ENCODE measurements around the gene SPRY2.

The SPRY2 gene

DNA sequence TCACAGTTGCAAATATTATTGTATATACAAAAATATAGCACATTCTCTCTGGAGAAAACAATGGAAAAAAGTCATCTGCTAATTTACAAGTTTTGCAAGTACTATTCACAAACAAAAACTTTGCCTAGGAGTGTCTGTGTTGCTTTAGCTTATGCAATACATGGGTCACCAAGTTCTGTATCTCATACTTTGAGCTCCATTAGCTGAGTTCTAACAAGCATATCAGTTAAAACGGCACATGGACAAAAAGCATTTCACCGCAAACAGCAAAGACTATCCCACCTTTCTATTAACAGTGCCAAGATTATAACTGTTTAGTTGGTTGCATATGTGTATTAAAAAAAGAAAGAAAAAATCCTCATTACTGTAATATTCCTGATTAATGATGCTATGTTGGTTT, 4.6 kb downstream of the SPRY2 start:
- DNase-seq (ENCODE audit: low read depth in 2 of 2) = peak; percentile 58 to 63
- TF ChIP-seq, protein P1, sequence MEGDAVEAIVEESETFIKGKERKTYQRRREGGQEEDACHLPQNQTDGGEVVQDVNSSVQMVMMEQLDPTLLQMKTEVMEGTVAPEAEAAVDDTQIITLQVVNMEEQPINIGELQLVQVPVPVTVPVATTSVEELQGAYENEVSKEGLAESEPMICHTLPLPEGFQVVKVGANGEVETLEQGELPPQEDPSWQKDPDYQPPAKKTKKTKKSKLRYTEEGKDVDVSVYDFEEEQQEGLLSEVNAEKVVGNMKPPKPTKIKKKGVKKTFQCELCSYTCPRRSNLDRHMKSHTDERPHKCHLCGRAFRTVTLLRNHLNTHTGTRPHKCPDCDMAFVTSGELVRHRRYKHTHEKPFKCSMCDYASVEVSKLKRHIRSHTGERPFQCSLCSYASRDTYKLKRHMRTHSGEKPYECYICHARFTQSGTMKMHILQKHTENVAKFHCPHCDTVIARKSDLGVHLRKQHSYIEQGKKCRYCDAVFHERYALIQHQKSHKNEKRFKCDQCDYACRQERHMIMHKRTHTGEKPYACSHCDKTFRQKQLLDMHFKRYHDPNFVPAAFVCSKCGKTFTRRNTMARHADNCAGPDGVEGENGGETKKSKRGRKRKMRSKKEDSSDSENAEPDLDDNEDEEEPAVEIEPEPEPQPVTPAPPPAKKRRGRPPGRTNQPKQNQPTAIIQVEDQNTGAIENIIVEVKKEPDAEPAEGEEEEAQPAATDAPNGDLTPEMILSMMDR (IDR thresholded peaks at IDR 0.05; ENCODE audit: low read depth, low read length) = no peak
- peak overlapping the region; percentile 73 to 97 for H3K4me3 ChIP-seq (replicated peaks in 1 of 2; ENCODE audit: low read depth in 2 of 2, low read length in 2 of 2)

DNA sequence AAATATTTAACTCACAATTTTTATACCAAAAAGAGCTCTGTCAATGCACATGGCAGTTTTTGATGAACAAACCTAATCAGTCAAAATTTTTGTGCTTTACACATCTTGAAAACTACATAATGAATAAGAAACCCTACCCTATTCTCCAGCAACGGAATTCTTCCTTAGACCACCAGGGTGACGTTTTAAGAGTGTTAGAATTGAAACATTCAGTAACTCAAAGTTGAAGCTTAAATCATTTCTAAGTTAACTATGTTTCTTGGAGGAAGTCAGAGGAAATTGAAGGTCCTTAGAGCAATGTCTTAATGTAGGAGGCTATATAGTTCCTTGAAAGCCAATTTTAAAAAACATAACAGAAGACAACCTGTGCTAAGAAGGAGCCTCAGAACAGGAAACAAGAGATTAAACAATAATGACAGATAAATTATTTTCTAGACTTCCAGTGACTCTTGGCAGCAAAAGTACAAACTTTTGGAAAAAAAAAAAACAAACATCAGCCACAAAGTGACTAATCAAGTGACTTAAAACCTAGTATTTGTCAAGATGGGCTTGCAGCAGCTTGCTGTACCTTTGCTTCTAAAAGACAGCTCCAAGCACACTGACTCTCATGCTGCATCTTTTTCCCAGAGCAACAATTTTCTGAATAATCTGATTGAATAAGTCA, 6.2 kb downstream of the SPRY2 start:
- TF ChIP-seq, protein P1 (IDR thresholded peaks at IDR 0.05; ENCODE audit: low read depth, low read length) = peak; percentile 1
- DNase-seq (ENCODE audit: low read depth in 2 of 2) = peak; percentile 46 to 69
- no peak overlapping the region for H3K4me3 ChIP-seq (replicated peaks in 1 of 2; ENCODE audit: low read depth in 2 of 2, low read length in 2 of 2)

DNA sequence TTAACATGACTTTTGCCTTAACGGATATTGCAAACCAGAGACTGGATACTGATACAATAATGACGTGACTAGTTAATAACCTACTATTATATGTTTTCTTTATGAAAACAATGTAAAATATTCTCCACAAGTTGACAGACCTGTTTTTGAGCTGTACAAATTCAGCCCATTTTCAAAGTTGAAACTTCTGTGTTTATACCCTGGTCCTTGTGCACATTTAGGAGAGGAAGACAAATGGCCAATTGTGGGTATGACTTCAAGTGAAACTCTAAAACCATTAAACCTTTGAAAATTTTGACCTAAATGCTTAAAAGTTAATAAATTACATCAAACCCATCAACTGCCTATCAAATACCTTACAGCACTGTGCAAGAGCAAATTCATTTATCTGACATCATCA, 8.9 kb downstream of the SPRY2 start:
- no peak overlapping the region for H3K4me3 ChIP-seq (replicated peaks in 1 of 2; ENCODE audit: low read depth in 2 of 2, low read length in 2 of 2)
- TF ChIP-seq, protein P1 (IDR thresholded peaks at IDR 0.05; ENCODE audit: low read depth, low read length) = no peak
- no peak for DNase-seq (ENCODE audit: low read depth in 2 of 2)

DNA sequence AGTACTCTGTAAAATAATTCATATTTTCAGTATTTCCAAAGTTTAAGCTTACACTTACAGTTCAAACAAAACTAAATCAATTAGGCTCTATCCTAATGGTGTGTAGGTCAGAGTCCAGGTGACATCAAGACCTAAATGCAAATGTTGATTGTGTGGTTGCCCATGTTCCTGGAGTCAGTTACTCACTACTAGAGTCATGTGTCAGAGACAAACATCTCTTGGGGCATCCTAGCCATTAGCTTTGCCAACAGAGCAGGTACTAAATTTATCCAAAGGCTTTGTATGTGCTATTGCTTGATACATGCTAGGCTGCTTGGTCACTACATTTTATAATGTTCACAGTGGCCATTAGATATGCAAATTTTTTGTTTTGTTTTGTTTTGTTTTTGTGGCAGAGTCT, 11.7 kb downstream of the SPRY2 start:
- H3K4me3 ChIP-seq (replicated peaks in 1 of 2; ENCODE audit: low read depth in 2 of 2, low read length in 2 of 2) = no peak overlapping the region
- no peak for DNase-seq (ENCODE audit: low read depth in 2 of 2)
- TF ChIP-seq, protein P1 (IDR thresholded peaks at IDR 0.05; ENCODE audit: low read depth, low read length) = no peak

DNA sequence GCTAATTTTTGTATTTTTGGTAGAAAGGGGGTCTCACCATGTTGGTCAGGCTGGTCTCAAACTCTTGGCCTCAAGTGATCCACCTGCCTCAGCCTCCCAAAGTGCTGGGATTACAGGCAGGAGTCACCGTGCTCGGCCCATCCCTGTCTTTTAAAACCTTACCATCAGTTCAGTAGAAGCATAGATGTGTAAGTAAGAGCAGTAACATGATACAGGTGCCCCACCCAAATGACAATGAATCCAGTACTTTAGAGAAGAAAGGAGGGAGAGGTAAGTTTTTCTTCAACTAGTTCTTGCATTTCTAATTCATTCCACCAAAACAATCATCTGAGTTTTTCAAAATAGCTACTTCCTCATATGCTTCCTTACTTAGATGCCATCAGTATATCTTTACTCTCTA, 21.9 kb downstream of the SPRY2 start:
- H3K4me3 ChIP-seq (replicated peaks in 1 of 2; ENCODE audit: low read depth in 2 of 2, low read length in 2 of 2) = no peak overlapping the region
- DNase-seq (ENCODE audit: low read depth in 2 of 2) = no peak
- TF ChIP-seq, protein P1 (IDR thresholded peaks at IDR 0.05; ENCODE audit: low read depth, low read length) = no peak

DNA sequence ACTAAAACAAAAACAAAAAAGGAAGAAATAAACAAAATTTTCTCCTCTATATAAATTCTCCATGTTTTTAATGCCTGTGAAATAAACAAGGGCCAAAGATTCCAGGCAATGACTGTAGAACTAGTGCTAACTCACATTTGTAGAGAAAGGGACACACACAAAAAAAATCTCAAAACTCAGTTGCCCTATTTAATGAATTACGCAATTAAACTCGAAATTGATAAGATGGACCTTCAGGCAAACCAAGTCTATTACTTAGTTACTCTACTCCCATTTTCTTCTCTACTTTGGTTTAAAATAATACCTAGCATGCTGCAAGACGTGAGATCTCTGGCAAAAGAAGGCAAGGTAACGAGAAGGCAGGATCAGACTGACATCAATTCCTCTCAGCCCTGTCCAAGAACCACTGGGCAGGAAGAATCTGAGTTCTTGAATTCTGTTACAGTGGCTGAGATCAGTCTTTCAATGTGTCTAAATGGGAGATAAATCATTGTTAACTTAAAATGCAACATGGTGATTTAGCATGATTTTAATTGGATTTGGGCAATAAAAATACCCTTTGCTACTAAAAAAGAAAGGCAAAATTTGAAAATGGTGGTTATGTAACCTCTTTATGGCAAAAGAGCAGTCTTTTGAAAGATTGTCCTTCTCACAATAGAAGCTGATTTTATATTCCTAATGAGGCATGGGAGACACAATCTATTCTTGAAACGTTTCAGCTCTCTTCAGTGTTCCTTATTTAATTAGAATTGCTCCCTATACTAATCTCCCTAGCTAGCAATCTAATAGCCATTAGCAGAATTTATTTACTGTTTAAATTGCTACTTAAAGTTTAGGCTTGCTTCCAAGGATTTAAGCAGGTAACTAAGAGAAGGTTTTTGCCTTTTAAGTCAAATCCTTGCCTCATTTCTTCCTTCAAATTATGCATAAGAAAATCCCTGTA, 25.9 kb downstream of the SPRY2 start:
- TF ChIP-seq, protein P1 (IDR thresholded peaks at IDR 0.05; ENCODE audit: low read depth, low read length) = no peak
- DNase-seq (ENCODE audit: low read depth in 2 of 2) = no peak
- no peak overlapping the region for H3K4me3 ChIP-seq (replicated peaks in 1 of 2; ENCODE audit: low read depth in 2 of 2, low read length in 2 of 2)
